ENCODE data around the gene LAMA5.

LAMA5 gene

DNA sequence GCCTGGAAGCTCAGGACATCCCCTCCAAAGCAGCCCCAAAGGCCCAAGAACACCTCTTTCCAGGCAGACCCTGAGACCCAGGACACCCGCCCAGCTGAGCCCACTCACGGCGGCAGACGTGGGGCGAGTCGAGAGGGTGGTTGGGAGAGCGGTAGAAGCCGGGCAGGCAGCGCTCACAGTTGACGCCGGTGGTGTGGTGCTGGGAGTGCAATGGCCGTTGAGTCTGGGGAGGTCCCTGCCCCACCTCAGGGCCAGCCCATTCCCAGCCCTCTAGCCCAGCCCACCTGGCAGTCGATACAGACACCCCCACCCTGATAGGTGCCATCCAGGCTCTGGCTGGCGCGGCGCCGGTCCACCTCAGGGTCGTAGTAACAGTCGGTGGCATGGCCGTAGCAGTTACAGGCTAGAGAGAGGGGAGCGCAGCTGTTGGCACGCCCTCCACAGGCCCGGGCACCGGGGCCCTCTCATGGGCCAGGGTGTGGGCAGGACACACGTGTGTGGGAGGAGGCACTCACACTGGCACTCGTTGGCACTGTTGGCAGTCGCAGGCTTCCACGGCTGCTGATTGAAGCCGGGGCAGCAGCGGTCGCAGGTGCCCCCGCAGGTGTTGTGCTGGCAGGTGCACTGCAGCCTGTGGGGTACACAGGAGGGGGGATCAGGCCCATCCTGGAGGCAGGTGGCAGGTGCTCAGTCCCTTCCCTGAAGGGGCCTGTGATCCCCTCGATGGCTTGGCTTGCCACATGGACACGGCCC lies 20.5 kb downstream of the LAMA5 start:
- in situ Hi-C loops (cut with HindIII; ENCODE audit: low sequenced_read_pairs) = no loop called here
- no peak for DNase-seq (ENCODE audit: low read depth)
- no peak for TF ChIP-seq CTCF (IDR thresholded peaks at IDR 0.05; ENCODE audit: low read depth, low read length, missing control alignments)
- H3K4me3 ChIP-seq (ENCODE audit: low read depth, low read length) = no peak overlapping the region

DNA sequence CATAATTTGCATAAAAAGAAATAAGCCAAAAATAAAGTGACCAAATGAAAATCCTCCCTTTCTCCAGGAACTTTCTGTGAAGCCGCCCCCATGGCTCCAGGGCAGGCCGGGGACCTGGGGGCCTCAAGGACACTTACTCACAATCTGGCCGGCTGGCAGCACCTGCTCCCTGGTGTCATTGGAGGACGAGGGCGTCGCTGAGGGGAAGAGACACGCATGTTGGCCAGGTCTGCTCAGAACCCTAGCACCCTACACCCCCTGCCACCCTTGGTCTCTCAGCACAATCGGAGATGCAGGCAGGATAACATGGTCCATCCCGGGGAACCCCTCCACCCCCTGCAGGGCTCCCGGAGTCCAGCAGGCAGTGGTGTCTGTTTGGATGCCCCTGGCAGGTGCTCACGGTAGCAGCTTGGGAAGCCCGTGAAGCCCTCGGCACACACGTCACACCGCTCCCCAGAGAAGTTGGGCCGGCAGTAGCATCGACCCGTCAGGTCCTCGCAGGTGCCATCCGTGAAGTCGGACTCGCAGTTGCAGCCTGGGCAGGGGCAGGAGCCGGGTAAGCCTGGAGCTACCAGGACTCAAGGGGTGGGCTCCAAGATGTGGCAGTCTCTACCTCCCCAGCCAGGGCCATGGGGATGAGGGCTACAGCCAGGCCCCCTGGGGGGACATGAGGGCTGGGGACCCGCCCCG lies 21.3 kb downstream of the LAMA5 start:
- in situ Hi-C loops (cut with HindIII; ENCODE audit: low sequenced_read_pairs) = no loop called here

GRCh38 chr20:62344782-62345181 lies 22.3 kb downstream of the LAMA5 start:
- no peak overlapping the region for H3K4me3 ChIP-seq (ENCODE audit: low read depth, low read length)
- DNase-seq (ENCODE audit: low read depth) = no peak
- TF ChIP-seq CTCF (IDR thresholded peaks at IDR 0.05; ENCODE audit: low read depth, low read length, missing control alignments) = no peak
- in situ Hi-C loops (cut with HindIII; ENCODE audit: low sequenced_read_pairs) = no loop called here

More for the DNA sequence above, 21.3 kb downstream of the LAMA5 start:
- no peak for TF ChIP-seq CTCF (IDR thresholded peaks at IDR 0.05; ENCODE audit: low read depth, low read length, missing control alignments)
- no peak for DNase-seq (ENCODE audit: low read depth)
- H3K4me3 ChIP-seq (ENCODE audit: low read depth, low read length) = no peak overlapping the region

DNA sequence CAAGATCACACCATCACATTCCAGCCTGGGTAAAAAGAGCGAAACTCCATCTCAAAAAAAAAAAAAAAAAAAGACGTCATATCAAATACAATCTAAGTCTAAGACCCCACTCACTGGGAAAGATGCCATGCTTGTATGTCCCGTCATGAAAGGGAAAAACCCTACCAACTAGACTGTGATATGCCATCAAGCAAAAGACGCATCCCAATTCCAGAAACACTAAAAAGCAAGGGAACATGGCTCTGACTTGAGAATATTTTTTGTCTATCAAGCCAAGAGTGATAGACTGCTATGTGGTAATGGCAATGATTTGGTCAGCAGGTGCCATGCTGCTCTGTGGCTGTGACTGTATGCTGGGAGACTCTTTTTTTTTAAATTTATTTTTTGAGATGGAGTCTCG lies 23.0 kb downstream of the LAMA5 start:
- in situ Hi-C loops (cut with HindIII; ENCODE audit: low sequenced_read_pairs) = no loop called here
- TF ChIP-seq CTCF (IDR thresholded peaks at IDR 0.05; ENCODE audit: low read depth, low read length, missing control alignments) = no peak
- no peak for DNase-seq (ENCODE audit: low read depth)
- no peak overlapping the region for H3K4me3 ChIP-seq (ENCODE audit: low read depth, low read length)

DNA sequence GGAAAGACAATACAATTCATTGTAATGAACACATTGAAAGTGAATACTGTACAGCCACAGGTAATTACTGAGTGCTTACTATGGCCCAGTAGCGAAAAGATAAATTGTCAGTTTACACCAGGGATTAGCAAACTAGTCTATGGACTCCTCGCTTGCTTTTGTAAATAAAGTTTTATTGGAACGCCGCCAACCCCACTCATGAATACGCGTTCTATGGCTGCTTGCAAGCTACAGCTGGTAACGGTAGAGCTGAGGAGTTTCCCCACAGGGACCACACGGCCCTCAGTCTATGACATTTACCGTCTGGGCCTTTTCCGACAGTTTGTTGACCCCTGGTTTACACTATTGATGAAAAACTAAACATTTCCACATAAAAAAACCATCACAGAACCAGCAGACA lies 24.2 kb downstream of the LAMA5 start:
- no peak for DNase-seq (ENCODE audit: low read depth)
- no peak overlapping the region for H3K4me3 ChIP-seq (ENCODE audit: low read depth, low read length)
- no peak for TF ChIP-seq CTCF (IDR thresholded peaks at IDR 0.05; ENCODE audit: low read depth, low read length, missing control alignments)
- in situ Hi-C loops (cut with HindIII; ENCODE audit: low sequenced_read_pairs) = no loop called here

DNA sequence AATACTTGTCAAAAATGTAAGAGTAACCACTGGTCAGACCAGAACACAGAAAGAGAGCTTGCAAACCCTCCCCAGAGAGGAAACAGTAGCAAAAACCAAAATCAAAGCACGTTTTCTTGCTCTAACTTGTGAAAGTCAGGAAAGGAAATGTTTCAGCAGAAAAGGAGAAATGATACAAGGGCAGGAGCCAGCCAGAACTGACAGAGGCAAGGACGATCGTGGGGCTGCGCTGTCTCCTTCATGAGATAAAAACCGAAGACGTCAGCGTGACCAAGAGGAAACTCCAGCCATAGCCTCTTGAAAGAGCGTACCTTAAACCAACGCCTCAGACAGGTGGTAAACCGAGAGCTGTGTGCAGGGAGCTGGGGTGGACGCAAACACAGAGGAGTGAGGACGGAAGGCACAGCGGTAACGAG lies 27.5 kb downstream of the LAMA5 start:
- TF ChIP-seq CTCF (IDR thresholded peaks at IDR 0.05; ENCODE audit: low read depth, low read length, missing control alignments) = no peak
- no peak overlapping the region for H3K4me3 ChIP-seq (ENCODE audit: low read depth, low read length)
- in situ Hi-C loops (cut with HindIII; ENCODE audit: low sequenced_read_pairs) = no loop called here
- no peak for DNase-seq (ENCODE audit: low read depth)

Measured in astrocyte of the cerebellum (primary cell).